HG03469 (cell line): ENCODE results near the gene RETN.
A peak's percentile ranks its signal among the peaks of the same experiment; 100 is the strongest.

Experiments used
- ATAC-seq: cut with Tn5 transposase; IDR thresholded peaks from one replicate; pipeline ENCODE4 v1.9.1; 2021; ENCODE audit warnings: mild to moderate bottlenecking, moderate library complexity, moderate number of reproducible peaks; ENCODE audit not compliant: unreplicated experiment

RETN gene

GRCh38 chr19:7668842-7669241 lies at the start of gene RETN:
RETN (plus strand) TSS chr19:7669049; CDS start chr19:7669327, 278 bp downstream.
- no peak for ATAC-seq

- ATAC-seq = no peak
Measured at GRCh38 chr19:7619671-7620441, 49.0 kb upstream of the RETN start.

GRCh38 chr19:7620442-7621412 lies 48.1 kb upstream of the RETN start:
- no peak for ATAC-seq

- ATAC-seq = no peak
Measured at GRCh38 chr19:7622933-7623685, 45.7 kb upstream of the RETN start.

GRCh38 chr19:7623725-7624603 lies 44.9 kb upstream of the RETN start:
- no peak for ATAC-seq

- no peak for ATAC-seq
Measured at GRCh38 chr19:7624810-7625209, 44.0 kb upstream of the RETN start.

- ATAC-seq = no peak
Measured at GRCh38 chr19:7625763-7626372, 43.0 kb upstream of the RETN start.

GRCh38 chr19:7627166-7627565 lies 41.7 kb upstream of the RETN start:
- ATAC-seq = no peak

GRCh38 chr19:7628589-7629311 lies 40.1 kb upstream of the RETN start:
- ATAC-seq = no peak

- peak; percentile 59 for ATAC-seq
Measured at GRCh38 chr19:7629347-7630054, 39.3 kb upstream of the RETN start, which contains the start of the genes PET100 and XAB2. PET100 (plus strand) TSS chr19:7629793; CDS start chr19:7629834, 41 bp downstream. XAB2 (minus strand) TSS chr19:7629545; CDS start chr19:7629527, 18 bp downstream.

GRCh38 chr19:7631577-7631976 lies 37.3 kb upstream of the RETN start:
- no peak for ATAC-seq

GRCh38 chr19:7632340-7633203 lies 36.3 kb upstream of the RETN start:
- ATAC-seq = no peak

- ATAC-seq = no peak
Measured at GRCh38 chr19:7633698-7634097, 35.2 kb upstream of the RETN start, which contains the start of gene PCP2. PCP2 (minus strand) TSS chr19:7633719; CDS start chr19:7633457, 262 bp downstream.

GRCh38 chr19:7635670-7636069 lies 33.2 kb upstream of the RETN start:
- ATAC-seq = no peak

GRCh38 chr19:7636317-7636690 lies 32.5 kb upstream of the RETN start:
- ATAC-seq = no peak

- no peak for ATAC-seq
Measured at GRCh38 chr19:7636691-7637373, 32.0 kb upstream of the RETN start, which contains the start of gene STXBP2. STXBP2 (plus strand) TSS chr19:7637110; CDS start chr19:7637150, 40 bp downstream.
